Prostate gland (tissue), 2 donors: Measurements from ENCODE around the gene TBCCD1. TPM values are rescaled to one million over a fixed set of nuclear protein-coding genes. Genes with fewer than 3 reads are reported as not detected.

Source experiments
- DNase-seq: peaks from one replicate; pipeline ENCODE4 v3.0.0-alpha.2; 2019; ENCODE audit warnings: low spot score
- H3K27ac ChIP-seq, 2 donors: fragments of 200-600 bp; sonication (generic); 2 replicates each; pipeline ENCODE4 v1.5.1; 2017 to 2019
- H3K27me3 ChIP-seq: fragments of 200-600 bp; sonication (generic); replicated peaks from 2 replicates; pipeline ENCODE4 v1.5.1; 2019; ENCODE audit not compliant: insufficient read depth
- H3K36me3 ChIP-seq, 2 donors: fragments of 200-600 bp; sonication (generic); 1 replicate in 1 of 2; 2 replicates in 1 of 2; pipeline versions ENCODE4 v1.5.1 to v1.8.1; 2017 to 2019
- H3K4me1 ChIP-seq: fragments of 200-600 bp; sonication (generic); replicated peaks from 2 replicates; pipeline ENCODE4 v1.5.1; 2019
- H3K4me3 ChIP-seq, 2 donors: fragments of 200-600 bp; sonication (generic); 2 replicates each; pipeline ENCODE4 v1.5.1; 2017 to 2019
- H3K9me3 ChIP-seq: fragments of 200-600 bp; sonication (generic); 2 replicates; pipeline ENCODE4 v1.5.1; 2017
- POLR2A ChIP-seq: fragments of 450-650 bp; IDR thresholded peaks from one replicate; pipeline ENCODE4 v1.6.1; 2016; ENCODE audit warnings: antibody characterized with exemption, mild to moderate bottlenecking
- POLR2AphosphoS5 ChIP-seq: sonication (generic); formaldehyde crosslinking; IDR thresholded peaks from one replicate; pipeline ENCODE4 v1.6.1; 2017; ENCODE audit warnings: antibody characterized with exemption
- WGBS: methylation state at CpG from one replicate; pipeline ENCODE4 v1.1.5; 2018; 5-methylcytosine and 5-hydroxymethylcytosine counted together
- intact Hi-C: fragments of 100-400 bp; cut with DNase I; formaldehyde crosslinking; loops from one replicate; pipeline ENCODE4 v1.14.2; 2022
- total RNA-seq, 2 donors: library from RNA; depleted of rRNA; stranded (reverse); fragments of >200 nt; gene quantifications; one replicate each; pipeline ENCODE4 v1.1.0, GENCODE V29; 2016
- TF ChIP-seq, protein P1 (sequence below), 4 experiments: fragments of 200-600 bp in 2 of 4; fragments of 450-650 bp in 2 of 4; sonication (generic) in 2 of 4; IDR thresholded peaks; 1 replicate in 3 of 4; 2 replicates in 1 of 4; pipeline ENCODE4 v1.5.1; 2016 to 2019; ENCODE audit warnings: antibody characterized with exemption in 4 of 4, mild to moderate bottlenecking in 2 of 4, moderate library complexity in 2 of 4

TBCCD1 gene
- total RNA-seq, 2 donors from 2014 or later: 10.4 to 26.0 TPM

DNA sequence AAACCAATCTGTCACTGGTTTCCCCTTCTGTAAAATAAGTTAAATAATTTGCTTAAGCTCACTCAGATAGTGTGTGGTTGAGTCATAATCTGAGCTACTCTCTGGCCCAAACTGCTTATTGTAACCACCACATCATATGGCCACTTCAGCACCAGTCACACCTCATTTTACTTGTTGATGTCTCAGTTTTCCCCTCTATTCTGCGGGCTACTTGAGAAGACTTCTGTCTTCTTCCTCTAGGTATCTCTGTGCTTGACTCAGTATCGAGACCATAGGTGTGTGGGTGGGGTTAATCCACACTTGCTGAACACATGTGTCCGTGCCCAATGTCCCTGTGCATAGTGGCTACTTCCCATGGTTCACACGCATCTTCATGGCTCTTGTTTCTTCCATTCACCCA, 55.9 kb downstream of the TBCCD1 start:
- H3K27me3 ChIP-seq: peaks cover 8% of the 10 kb centered on the region
- H3K9me3 ChIP-seq: no peaks in the 10 kb centered on the region
- no peaks in the 10 kb centered on the region for H3K36me3 ChIP-seq
- TF ChIP-seq POLR2A: no peak
- H3K4me3 ChIP-seq: no peak overlapping the region
- no peak for DNase-seq
- no peak overlapping the region for H3K27ac ChIP-seq
- 86% methylated on average over 4 of the region's 4 CpGs for whole genome bisulfite sequencing
- intact Hi-C loops: no loop called here
- no peaks in the 10 kb centered on the region for H3K4me1 ChIP-seq

DNA sequence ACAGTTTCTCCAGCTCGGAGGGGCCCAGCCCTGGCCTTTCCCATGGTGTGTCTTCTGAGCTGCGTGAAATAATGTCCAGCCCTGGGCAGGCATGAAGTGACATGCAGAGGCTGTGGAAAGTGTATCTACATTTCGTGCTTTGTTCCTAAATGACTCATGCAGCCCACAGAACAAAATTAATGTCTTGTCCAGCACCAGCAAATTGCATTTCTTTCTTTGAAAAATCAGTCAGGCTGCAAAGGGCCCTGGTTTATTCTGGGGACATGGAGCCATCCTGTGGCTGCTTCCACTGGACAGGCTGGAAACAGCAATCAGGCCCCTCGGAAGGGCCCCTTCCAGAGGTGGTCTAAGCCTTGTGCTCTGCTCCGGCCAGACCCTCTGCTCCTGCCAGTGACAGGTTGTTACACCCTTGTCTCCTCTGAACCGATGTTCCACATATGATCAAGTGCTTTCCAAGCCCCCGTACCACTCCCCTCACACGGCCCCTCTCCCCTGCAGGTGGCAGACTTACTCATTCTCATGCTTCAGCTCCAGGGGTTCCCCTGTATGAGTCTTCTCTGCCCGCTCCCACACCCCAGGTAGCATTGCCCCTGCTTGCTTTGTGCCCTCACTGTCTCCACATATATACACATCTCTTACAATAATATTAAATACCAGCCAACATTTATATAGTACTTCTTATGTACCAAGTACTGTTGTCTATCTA, 56.6 kb downstream of the TBCCD1 start:
- Histone ChIP-seq H3K9me3 (no peaks in the 10 kb centered on the region), H3K36me3 (no peaks in the 10 kb centered on the region), H3K27ac (no peak overlapping the region), H3K27me3 (peaks cover 4% of the 10 kb centered on the region), H3K4me1 (no peaks in the 10 kb centered on the region), H3K4me3 (no peak overlapping the region)
- intact Hi-C loops: no loop called here
- TF ChIP-seq, protein P1, sequence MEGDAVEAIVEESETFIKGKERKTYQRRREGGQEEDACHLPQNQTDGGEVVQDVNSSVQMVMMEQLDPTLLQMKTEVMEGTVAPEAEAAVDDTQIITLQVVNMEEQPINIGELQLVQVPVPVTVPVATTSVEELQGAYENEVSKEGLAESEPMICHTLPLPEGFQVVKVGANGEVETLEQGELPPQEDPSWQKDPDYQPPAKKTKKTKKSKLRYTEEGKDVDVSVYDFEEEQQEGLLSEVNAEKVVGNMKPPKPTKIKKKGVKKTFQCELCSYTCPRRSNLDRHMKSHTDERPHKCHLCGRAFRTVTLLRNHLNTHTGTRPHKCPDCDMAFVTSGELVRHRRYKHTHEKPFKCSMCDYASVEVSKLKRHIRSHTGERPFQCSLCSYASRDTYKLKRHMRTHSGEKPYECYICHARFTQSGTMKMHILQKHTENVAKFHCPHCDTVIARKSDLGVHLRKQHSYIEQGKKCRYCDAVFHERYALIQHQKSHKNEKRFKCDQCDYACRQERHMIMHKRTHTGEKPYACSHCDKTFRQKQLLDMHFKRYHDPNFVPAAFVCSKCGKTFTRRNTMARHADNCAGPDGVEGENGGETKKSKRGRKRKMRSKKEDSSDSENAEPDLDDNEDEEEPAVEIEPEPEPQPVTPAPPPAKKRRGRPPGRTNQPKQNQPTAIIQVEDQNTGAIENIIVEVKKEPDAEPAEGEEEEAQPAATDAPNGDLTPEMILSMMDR (IDR thresholded peaks at IDR 0.05): no peak
- TF ChIP-seq POLR2AphosphoS5 (no peak), POLR2A (no peak)
- no peak for DNase-seq
- 63% methylated on average over 9 of the region's 9 CpGs for WGBS

DNA sequence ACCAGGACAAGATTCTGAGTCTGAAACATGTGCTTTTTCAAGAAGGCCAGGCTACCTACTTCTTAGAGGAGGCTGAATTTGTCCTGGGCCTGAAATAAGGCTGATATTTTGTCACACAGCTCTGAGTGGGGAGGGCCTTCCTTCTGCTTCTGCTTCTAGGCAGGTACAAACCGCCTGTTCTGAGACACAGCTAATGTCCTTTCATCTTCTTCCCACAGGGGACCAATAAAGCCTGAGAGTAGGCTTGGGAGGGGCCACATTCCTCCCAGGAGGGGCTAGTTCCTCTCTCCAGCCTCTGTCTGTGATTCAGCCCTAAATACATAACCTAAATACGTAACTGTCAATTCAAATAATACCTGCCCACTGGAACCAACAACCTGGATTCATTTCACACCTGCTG, 57.7 kb downstream of the TBCCD1 start:
- H3K27ac ChIP-seq: no peak overlapping the region
- no peak overlapping the region for H3K4me3 ChIP-seq
- H3K27me3 ChIP-seq: peaks cover 4% of the 10 kb centered on the region
- DNase-seq: no peak
- TF ChIP-seq POLR2A (no peak), POLR2AphosphoS5 (no peak)
- TF ChIP-seq, protein P1 (IDR thresholded peaks at IDR 0.05): no peak
- no peaks in the 10 kb centered on the region for H3K36me3 ChIP-seq
- H3K9me3 ChIP-seq: no peaks in the 10 kb centered on the region
- no peaks in the 10 kb centered on the region for H3K4me1 ChIP-seq
- intact Hi-C loops: no loop called here
- WGBS: 90% methylated on average over 2 of the region's 2 CpGs

DNA sequence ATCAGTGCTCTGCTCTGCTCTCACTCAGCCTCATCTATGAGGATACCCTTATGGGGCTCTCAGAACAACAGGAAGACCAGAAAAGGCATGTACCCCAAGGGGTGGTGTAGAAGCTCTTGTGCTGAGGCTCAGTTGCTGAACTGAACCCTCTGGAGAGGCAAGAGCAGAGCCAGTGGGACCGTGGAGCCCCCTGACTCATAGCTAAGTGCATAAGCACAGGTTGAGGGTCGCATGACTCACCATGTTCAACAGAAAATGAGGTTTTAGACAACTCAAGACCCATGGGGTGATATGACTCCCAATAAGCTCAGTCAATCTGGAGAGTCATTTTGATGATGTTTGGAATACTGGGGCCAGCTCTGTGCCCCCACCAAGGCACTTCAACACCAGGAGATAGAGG, 60.3 kb downstream of the TBCCD1 start:
- TF ChIP-seq POLR2A (no peak), POLR2AphosphoS5 (no peak)
- TF ChIP-seq, protein P1 (IDR thresholded peaks at IDR 0.05): no peak
- Histone ChIP-seq H3K9me3 (no peaks in the 10 kb centered on the region), H3K4me1 (no peaks in the 10 kb centered on the region), H3K4me3 (no peak overlapping the region), H3K36me3 (no peaks in the 10 kb centered on the region), H3K27ac (no peak overlapping the region), H3K27me3 (peaks cover 2% of the 10 kb centered on the region)
- intact Hi-C loops: no loop called here
- DNase-seq: no peak
- 83% methylated on average over 2 of the region's 2 CpGs for WGBS

DNA sequence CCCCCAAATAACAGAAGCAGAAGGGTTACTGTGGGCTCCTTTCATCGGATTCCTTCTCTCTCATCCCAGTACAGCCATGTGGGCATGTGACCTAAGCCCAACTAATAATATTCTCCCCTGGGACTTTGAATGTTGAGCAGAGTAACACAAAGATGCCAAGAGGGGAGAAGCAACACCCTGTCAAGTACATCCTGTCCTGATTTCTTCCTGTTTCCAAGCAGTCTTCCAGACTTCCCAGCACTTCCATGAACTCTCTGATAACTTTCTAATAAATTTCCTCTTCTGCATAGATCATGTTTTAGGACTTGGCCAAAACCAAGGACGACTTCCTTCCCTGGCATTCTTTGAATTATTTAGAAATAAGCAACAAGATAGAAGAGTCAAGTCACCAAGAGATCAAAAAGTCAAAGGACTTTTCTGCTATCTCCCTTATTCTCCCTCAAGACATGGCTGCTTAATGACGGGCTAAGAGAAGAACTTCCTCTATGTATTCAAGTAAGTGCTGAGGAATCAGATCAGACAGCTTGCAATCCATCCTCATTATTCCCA, 60.9 kb downstream of the TBCCD1 start:
- Histone ChIP-seq H3K4me3 (no peak overlapping the region), H3K36me3 (no peaks in the 10 kb centered on the region), H3K4me1 (no peaks in the 10 kb centered on the region), H3K27me3 (peaks cover 2% of the 10 kb centered on the region), H3K27ac (no peak overlapping the region), H3K9me3 (no peaks in the 10 kb centered on the region)
- no peak for DNase-seq
- TF ChIP-seq POLR2AphosphoS5 (no peak), POLR2A (no peak)
- TF ChIP-seq, protein P1 (IDR thresholded peaks at IDR 0.05): no peak
- WGBS: 70% methylated on average over 3 of the region's 3 CpGs
- intact Hi-C loops: no loop called here
